KMS-11 (cell line): ENCODE results near the gene TAGAP.

ENCODE experiments used
- H2AFZ ChIP-seq: fragments of 200-600 bp; sonication (generic); 2 replicates; pipeline ENCODE4 v1.6.1; 2016; ENCODE audit warnings: antibody characterized with exemption, mixed run types, low read depth
- H3K27ac ChIP-seq: fragments of 200-600 bp; sonication (generic); 2 replicates; pipeline ENCODE4 v1.6.1; 2016; ENCODE audit warnings: mild to moderate bottlenecking, mixed run types
- H3K27me3 ChIP-seq: fragments of 200-600 bp; sonication (generic); 2 replicates; pipeline ENCODE4 v1.6.1; 2017; ENCODE audit warnings: mild to moderate bottlenecking, low read depth, mixed run types, moderate library complexity; ENCODE audit not compliant: insufficient read depth
- H3K36me3 ChIP-seq: fragments of 200-600 bp; sonication (generic); 2 replicates; pipeline ENCODE4 v1.6.1; 2017; ENCODE audit warnings: mild to moderate bottlenecking, mixed run types; ENCODE audit not compliant: insufficient read depth
- H3K4me1 ChIP-seq: fragments of 200-600 bp; sonication (generic); 2 replicates; pipeline ENCODE4 v1.6.1; 2016; ENCODE audit warnings: mild to moderate bottlenecking, low read depth, mixed run types; ENCODE audit not compliant: poor library complexity, severe bottlenecking
- H3K4me2 ChIP-seq: fragments of 200-600 bp; sonication (generic); 2 replicates; pipeline ENCODE4 v1.7.0; 2016; ENCODE audit warnings: mild to moderate bottlenecking, mixed run types
- H3K4me3 ChIP-seq: fragments of 200-600 bp; sonication (generic); IDR thresholded peaks from 2 replicates; pipeline ENCODE4 v1.6.1; 2017; ENCODE audit warnings: low read depth, low read length, mixed read lengths; ENCODE audit not compliant: insufficient read depth
- H3K79me2 ChIP-seq: fragments of 200-600 bp; sonication (generic); 2 replicates; pipeline ENCODE4 v1.6.1; 2016; ENCODE audit warnings: low read depth, mixed run types; ENCODE audit not compliant: insufficient read depth
- H3K9ac ChIP-seq: fragments of 200-600 bp; sonication (generic); 2 replicates; pipeline ENCODE4 v1.6.1; 2016; ENCODE audit warnings: mild to moderate bottlenecking, mixed run types
- H4K20me1 ChIP-seq: fragments of 200-600 bp; sonication (generic); 2 replicates; pipeline ENCODE4 v1.6.1; 2016; ENCODE audit warnings: mild to moderate bottlenecking, mixed run types; ENCODE audit not compliant: insufficient read depth
- TF ChIP-seq, protein P1 (sequence below): fragments of 200-600 bp; sonication (generic); conservative IDR thresholded peaks from 2 replicates; pipeline ENCODE4 v1.6.1; 2017; ENCODE audit warnings: low read depth, mild to moderate bottlenecking, antibody characterized with exemption, low read length, moderate library complexity, mixed read lengths

The TAGAP gene

DNA sequence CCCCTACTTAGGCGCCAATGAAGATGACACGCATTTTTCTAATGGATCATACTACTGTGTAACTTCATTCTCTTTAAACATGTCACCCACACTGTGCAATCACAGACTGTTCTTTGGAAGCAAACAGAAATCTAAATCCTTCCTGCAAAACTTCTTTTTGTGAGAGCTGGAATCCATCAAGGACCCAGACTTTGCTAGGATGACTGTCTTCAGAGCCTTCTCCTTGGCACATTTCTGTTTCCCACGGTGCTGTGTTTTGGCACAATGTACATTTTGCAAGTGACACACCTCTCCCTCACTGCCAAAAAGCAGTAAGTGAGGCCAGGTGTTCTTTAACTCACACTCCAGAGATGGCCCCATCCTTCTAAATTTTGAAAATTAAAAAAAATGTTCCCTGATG is 21.7 kb upstream of the TAGAP start:
- no peaks in the 10 kb centered on the region for H3K36me3 ChIP-seq
- no peak overlapping the region for H3K27ac ChIP-seq
- no peak overlapping the region for H3K4me3 ChIP-seq
- TF ChIP-seq, protein P1, sequence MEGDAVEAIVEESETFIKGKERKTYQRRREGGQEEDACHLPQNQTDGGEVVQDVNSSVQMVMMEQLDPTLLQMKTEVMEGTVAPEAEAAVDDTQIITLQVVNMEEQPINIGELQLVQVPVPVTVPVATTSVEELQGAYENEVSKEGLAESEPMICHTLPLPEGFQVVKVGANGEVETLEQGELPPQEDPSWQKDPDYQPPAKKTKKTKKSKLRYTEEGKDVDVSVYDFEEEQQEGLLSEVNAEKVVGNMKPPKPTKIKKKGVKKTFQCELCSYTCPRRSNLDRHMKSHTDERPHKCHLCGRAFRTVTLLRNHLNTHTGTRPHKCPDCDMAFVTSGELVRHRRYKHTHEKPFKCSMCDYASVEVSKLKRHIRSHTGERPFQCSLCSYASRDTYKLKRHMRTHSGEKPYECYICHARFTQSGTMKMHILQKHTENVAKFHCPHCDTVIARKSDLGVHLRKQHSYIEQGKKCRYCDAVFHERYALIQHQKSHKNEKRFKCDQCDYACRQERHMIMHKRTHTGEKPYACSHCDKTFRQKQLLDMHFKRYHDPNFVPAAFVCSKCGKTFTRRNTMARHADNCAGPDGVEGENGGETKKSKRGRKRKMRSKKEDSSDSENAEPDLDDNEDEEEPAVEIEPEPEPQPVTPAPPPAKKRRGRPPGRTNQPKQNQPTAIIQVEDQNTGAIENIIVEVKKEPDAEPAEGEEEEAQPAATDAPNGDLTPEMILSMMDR: no peak
- H2AFZ ChIP-seq: no peak overlapping the region
- no peaks in the 10 kb centered on the region for H3K79me2 ChIP-seq
- H4K20me1 ChIP-seq: no peaks in the 10 kb centered on the region
- H3K27me3 ChIP-seq: no peaks in the 10 kb centered on the region
- no peak overlapping the region for H3K9ac ChIP-seq
- no peak overlapping the region for H3K4me2 ChIP-seq
- no peaks in the 10 kb centered on the region for H3K4me1 ChIP-seq

DNA sequence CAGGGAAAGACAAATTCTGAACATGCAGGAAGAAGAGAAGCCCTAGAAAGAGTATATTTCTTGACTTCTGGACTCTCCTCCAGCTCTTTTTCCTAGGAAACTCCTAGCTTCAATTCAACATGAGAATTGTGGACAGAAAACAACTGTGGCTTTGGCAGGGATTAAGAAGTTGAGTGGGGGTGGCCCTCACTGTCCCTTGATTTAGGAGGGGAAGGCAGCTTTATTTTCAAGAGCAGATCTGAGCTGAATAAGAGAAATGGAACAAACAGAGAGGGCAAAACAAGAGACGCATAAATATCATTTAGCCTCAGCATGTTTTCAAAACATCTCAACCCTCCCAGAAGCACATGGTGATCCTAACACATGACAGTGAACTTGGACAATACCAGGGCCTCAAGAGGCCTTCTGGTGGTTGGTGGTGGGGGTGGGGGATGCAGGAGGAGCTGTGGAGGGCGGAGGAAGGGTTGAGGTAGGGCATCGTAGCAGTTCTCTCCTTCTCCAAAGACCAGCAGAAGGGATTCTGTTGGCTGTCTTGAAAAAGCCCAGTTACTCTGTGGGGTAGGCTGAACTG is 21.1 kb upstream of the TAGAP start:
- Histone ChIP-seq H3K4me3 (no peak overlapping the region), H4K20me1 (no peaks in the 10 kb centered on the region), H2AFZ (no peak overlapping the region), H3K4me1 (no peaks in the 10 kb centered on the region), H3K9ac (no peak overlapping the region), H3K27me3 (no peaks in the 10 kb centered on the region), H3K4me2 (no peak overlapping the region), H3K36me3 (no peaks in the 10 kb centered on the region), H3K27ac (no peak overlapping the region), H3K79me2 (no peaks in the 10 kb centered on the region)
- TF ChIP-seq, protein P1: no peak

DNA sequence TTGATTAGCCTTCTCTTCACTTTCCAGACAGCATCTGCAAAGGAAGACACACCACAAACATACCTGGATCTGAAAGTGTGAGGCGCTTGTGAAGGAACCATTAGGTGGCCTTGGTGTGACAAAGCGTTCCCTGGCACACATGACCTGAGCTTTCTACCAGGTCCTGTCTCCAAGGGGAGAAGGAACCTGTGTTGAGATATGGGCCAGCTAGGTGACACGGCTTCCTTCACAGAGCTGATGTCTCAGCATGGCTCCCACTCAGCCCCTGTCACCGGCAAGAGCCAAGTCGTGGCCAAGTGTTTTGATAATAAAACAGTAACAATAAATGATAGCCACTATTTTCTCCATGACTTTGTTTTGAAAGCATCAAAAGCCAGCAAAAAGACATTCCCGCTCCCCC is 20.3 kb upstream of the TAGAP start:
- H3K4me3 ChIP-seq: no peak overlapping the region
- H3K27me3 ChIP-seq: no peaks in the 10 kb centered on the region
- no peaks in the 10 kb centered on the region for H3K4me1 ChIP-seq
- H4K20me1 ChIP-seq: no peaks in the 10 kb centered on the region
- H3K4me2 ChIP-seq: no peak overlapping the region
- no peak overlapping the region for H3K27ac ChIP-seq
- TF ChIP-seq, protein P1: no peak
- no peaks in the 10 kb centered on the region for H3K36me3 ChIP-seq
- H3K79me2 ChIP-seq: no peaks in the 10 kb centered on the region
- no peak overlapping the region for H2AFZ ChIP-seq
- no peak overlapping the region for H3K9ac ChIP-seq

DNA sequence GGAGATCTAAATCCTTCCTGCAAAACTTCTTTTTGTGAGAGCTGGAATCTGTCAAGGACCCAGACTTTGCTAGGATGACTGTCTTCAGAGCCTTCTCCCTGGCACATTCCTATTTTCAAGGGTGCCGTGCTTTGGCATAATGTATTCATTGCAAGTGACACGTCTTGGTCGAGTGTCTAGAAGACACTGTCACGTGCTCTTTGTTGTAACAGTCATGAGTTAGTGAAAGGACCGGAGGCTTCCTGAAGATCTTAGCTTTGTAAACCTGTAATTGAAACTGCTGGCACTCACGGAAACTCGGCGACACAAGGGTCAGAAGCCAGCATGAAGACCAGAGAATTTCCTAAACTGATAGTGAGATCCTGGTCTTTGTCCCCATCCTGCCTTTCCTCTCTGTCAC is 19.7 kb upstream of the TAGAP start:
- no peaks in the 10 kb centered on the region for H3K4me1 ChIP-seq
- no peak overlapping the region for H3K4me2 ChIP-seq
- H3K9ac ChIP-seq: no peak overlapping the region
- no peak overlapping the region for H3K27ac ChIP-seq
- no peak overlapping the region for H2AFZ ChIP-seq
- H3K79me2 ChIP-seq: no peaks in the 10 kb centered on the region
- TF ChIP-seq, protein P1: no peak
- H4K20me1 ChIP-seq: no peaks in the 10 kb centered on the region
- no peaks in the 10 kb centered on the region for H3K36me3 ChIP-seq
- no peak overlapping the region for H3K4me3 ChIP-seq
- H3K27me3 ChIP-seq: no peaks in the 10 kb centered on the region
